H9 (cell line): ENCODE data around the gene DAB2IP. TPM values are rescaled to one million over a fixed set of nuclear protein-coding genes. Genes with fewer than 3 reads are reported as not detected.

Experiments
- DNase-seq: peaks from one replicate; pipeline ENCODE4 v3.0.0-alpha.2; 2017
- H2AFZ ChIP-seq: one replicate; pipeline ENCODE4 v1.6.1; 2013; ENCODE audit warnings: mild to moderate bottlenecking, low read length, control low read depth, moderate library complexity
- H2AK5ac ChIP-seq: 2 replicates; pipeline ENCODE4 v1.6.1; 2013; ENCODE audit warnings: low read length, control low read depth, mixed read lengths; ENCODE audit not compliant: insufficient read length
- H2BK120ac ChIP-seq: one replicate; pipeline ENCODE4 v1.6.1; 2013; ENCODE audit warnings: low read depth, mild to moderate bottlenecking, low read length, control low read depth, inconsistent platforms; ENCODE audit not compliant: poor library complexity, severe bottlenecking
- H2BK12ac ChIP-seq: 2 replicates; pipeline ENCODE4 v1.6.1; 2013; ENCODE audit warnings: low read length, control low read depth, mixed read lengths, low read depth; ENCODE audit not compliant: insufficient read length
- H2BK15ac ChIP-seq: 2 replicates; pipeline ENCODE4 v1.6.1; 2013; ENCODE audit warnings: low read depth, low read length, control low read depth
- H2BK20ac ChIP-seq: one replicate; pipeline ENCODE4 v1.6.1; 2013; ENCODE audit warnings: low read depth, mild to moderate bottlenecking, low read length, control low read depth, inconsistent platforms; ENCODE audit not compliant: poor library complexity, severe bottlenecking
- H2BK5ac ChIP-seq: 2 replicates; pipeline ENCODE4 v1.6.1; 2013; ENCODE audit warnings: low read length, control low read depth, mixed read lengths; ENCODE audit not compliant: insufficient read length
- H3K14ac ChIP-seq: 2 replicates; pipeline ENCODE4 v1.6.1; 2013; ENCODE audit warnings: low read length, control low read depth; ENCODE audit not compliant: insufficient read depth
- H3K18ac ChIP-seq: 2 replicates; pipeline ENCODE4 v1.6.1; 2013; ENCODE audit warnings: low read depth, mild to moderate bottlenecking, mixed read lengths, low read length, control low read depth; ENCODE audit not compliant: insufficient read length
- H3K23ac ChIP-seq: 2 replicates; pipeline ENCODE4 v1.6.1; 2013; ENCODE audit warnings: low read length, control low read depth, mixed read lengths, low read depth; ENCODE audit not compliant: insufficient read length
- H3K23me2 ChIP-seq: 2 replicates; pipeline ENCODE4 v1.6.1; 2013; ENCODE audit warnings: low read depth, mild to moderate bottlenecking, mixed read lengths, low read length, control low read depth; ENCODE audit not compliant: insufficient read length, poor library complexity, severe bottlenecking
- H3K27ac ChIP-seq: 2 replicates; pipeline ENCODE4 v1.5.1; 2013; ENCODE audit warnings: low read length, control low read depth, mixed read lengths, low read depth; ENCODE audit not compliant: insufficient read length
- H3K27me3 ChIP-seq: 2 replicates; pipeline ENCODE4 v1.6.1; 2013; ENCODE audit warnings: low read length, control low read depth, inconsistent platforms; ENCODE audit not compliant: insufficient read depth
- H3K4ac ChIP-seq: 2 replicates; pipeline ENCODE4 v1.6.1; 2013; ENCODE audit warnings: low read depth, mild to moderate bottlenecking, control low read depth, inconsistent platforms, low read length, moderate library complexity
- H3K4me1 ChIP-seq: 2 replicates; pipeline ENCODE4 v1.6.1; 2013; ENCODE audit warnings: low read length, control low read depth, inconsistent platforms; ENCODE audit not compliant: insufficient read depth
- H3K4me2 ChIP-seq: 2 replicates; pipeline ENCODE4 v1.6.1; 2013; ENCODE audit warnings: low read length, control low read depth, mixed read lengths; ENCODE audit not compliant: insufficient read length, insufficient read depth
- H3K56ac ChIP-seq: 2 replicates; pipeline ENCODE4 v1.6.1; 2013; ENCODE audit warnings: low read depth, mild to moderate bottlenecking, mixed read lengths, low read length, control low read depth; ENCODE audit not compliant: insufficient read length
- H3K79me1 ChIP-seq: 2 replicates; pipeline ENCODE4 v1.6.1; 2013; ENCODE audit warnings: low read depth, mild to moderate bottlenecking, moderate library complexity, low read length, control low read depth, inconsistent platforms; ENCODE audit not compliant: insufficient read depth, poor library complexity, severe bottlenecking
- H3K79me2 ChIP-seq: 2 replicates; pipeline ENCODE4 v1.6.1; 2013; ENCODE audit warnings: low read length, control low read depth, inconsistent platforms; ENCODE audit not compliant: insufficient read depth
- H3K9ac ChIP-seq: 2 replicates; pipeline ENCODE4 v1.6.1; 2013; ENCODE audit warnings: low read length, control low read depth, mixed read lengths; ENCODE audit not compliant: insufficient read length; ENCODE audit errors: extremely low read depth
- H3K9me3 ChIP-seq: one replicate; pipeline ENCODE4 v1.6.1; 2013; ENCODE audit warnings: low read depth, low read length, inconsistent platforms; ENCODE audit not compliant: control insufficient read depth
- H3T11ph ChIP-seq: one replicate; pipeline ENCODE4 v1.6.1; 2013; ENCODE audit warnings: mild to moderate bottlenecking, low read length, control low read depth, inconsistent platforms
- H4K20me1 ChIP-seq: one replicate; pipeline ENCODE4 v1.6.1; 2013; ENCODE audit not compliant: control insufficient read depth, insufficient read length, insufficient read depth
- H4K5ac ChIP-seq: 2 replicates; pipeline ENCODE4 v1.6.1; 2013; ENCODE audit warnings: low read depth, mild to moderate bottlenecking, mixed read lengths, low read length, control low read depth; ENCODE audit not compliant: insufficient read length
- H4K8ac ChIP-seq: replicated peaks from 2 replicates; pipeline ENCODE4 v1.6.1; 2013; ENCODE audit warnings: low read length, control low read depth, mixed read lengths, low read depth; ENCODE audit not compliant: insufficient read length
- H4K91ac ChIP-seq: 2 replicates; pipeline ENCODE4 v1.6.1; 2013; ENCODE audit warnings: low read depth, mild to moderate bottlenecking, moderate library complexity, mixed read lengths, low read length, control low read depth; ENCODE audit not compliant: insufficient read length
- H3K27ac Mint-ChIP-seq, 3 experiments: 2 replicates in 2 of 3; 3 replicates in 1 of 3; pipeline ENCODE4 v1.8.0; 2020 to 2021; ENCODE audit warnings: mixed read lengths in 3 of 3, mild to moderate bottlenecking in 1 of 3, moderate library complexity in 1 of 3
- H3K27me3 Mint-ChIP-seq: 2 replicates; pipeline ENCODE4 v1.8.0; 2021; ENCODE audit warnings: low read depth, mild to moderate bottlenecking, moderate library complexity, mixed read lengths
- H3K36me3 Mint-ChIP-seq, 3 experiments: 2 replicates in 2 of 3; 3 replicates in 1 of 3; pipeline ENCODE4 v1.8.0; 2020 to 2021; ENCODE audit warnings: low read depth in 3 of 3, mixed read lengths in 3 of 3; ENCODE audit not compliant: insufficient read depth in 1 of 3
- H3K4me1 Mint-ChIP-seq, 2 experiments: 2 replicates each; pipeline ENCODE4 v1.8.0; 2020; ENCODE audit warnings: mixed read lengths in 2 of 2
- H3K4me3 Mint-ChIP-seq, 2 experiments: 2 replicates in 1 of 2; 3 replicates in 1 of 2; pipeline ENCODE4 v1.8.0; 2020 to 2021; ENCODE audit warnings: mild to moderate bottlenecking in 2 of 2, mixed read lengths in 2 of 2, moderate library complexity in 1 of 2
- H3K9me3 Mint-ChIP-seq, 2 experiments: 2 replicates in 1 of 2; 3 replicates in 1 of 2; pipeline ENCODE4 v1.8.0; 2020; ENCODE audit warnings: mild to moderate bottlenecking in 2 of 2, mixed read lengths in 2 of 2, moderate library complexity in 1 of 2
- CTCF ChIP-seq: fragments of 200-600 bp; sonication (generic); conservative IDR thresholded peaks from 3 replicates; pipeline ENCODE4 v1.8.0; 2021; ENCODE audit warnings: antibody characterized with exemption, mild to moderate bottlenecking
- WGBS: extraction: QIAGEN DNeasy Blood & Tissue Kit; methylation state at CpG from one replicate; pipeline ENCODE4 v1.1.7; 2013; ENCODE audit warnings: missing lambda C conversion rate, low lambda C conversion rate, mixed read lengths; ENCODE audit not compliant: insufficient read length; ENCODE audit errors: extremely low coverage; 5-methylcytosine and 5-hydroxymethylcytosine counted together
- total RNA-seq: library from RNA; stranded (reverse); gene quantifications from 2 replicates; pipeline ENCODE4 v1.2.1, GENCODE V29; 2021

DAB2IP gene
- total RNA-seq, 1 experiment from 2014 or later = 22.6 TPM

GRCh38 chr9:121641224-121641611 is 10.2 kb upstream of the DAB2IP start:
- Histone ChIP-seq H3K27me3 (no peaks in the 10 kb centered on the region), H3K4me2 (no peak overlapping the region), H3K23ac (no peak overlapping the region), H4K20me1 (no peaks in the 10 kb centered on the region), H3T11ph (no peak overlapping the region), H2BK20ac (no peak overlapping the region), H2AFZ (no peak overlapping the region), H2BK12ac (no peak overlapping the region), H2AK5ac (no peak overlapping the region), H4K91ac (no peak overlapping the region), H3K79me1 (no peaks in the 10 kb centered on the region), H3K4me1 (no peaks in the 10 kb centered on the region), H3K18ac (no peak overlapping the region), H3K79me2 (no peaks in the 10 kb centered on the region), H4K8ac (no peak overlapping the region), H3K27ac (no peak overlapping the region), H3K9me3 (no peaks in the 10 kb centered on the region), H3K4ac (no peak overlapping the region), H4K5ac (no peak overlapping the region), H3K56ac (no peak overlapping the region), H3K23me2 (no peaks in the 10 kb centered on the region), H2BK120ac (no peak overlapping the region), H2BK5ac (no peak overlapping the region), H3K9ac (no peak overlapping the region), H2BK15ac (no peak overlapping the region), H3K14ac (no peak overlapping the region)
- Mint-ChIP-seq H3K9me3 (no peaks in the 10 kb centered on the region; a peak in 1 of 5 replicates), H3K4me1 (peaks cover 24 to 46% of the 10 kb centered on the region in 2 experiments), H3K27ac (no peak overlapping the region), H3K4me3 (no peak overlapping the region), H3K36me3 (no peaks in the 10 kb centered on the region; a peak in 1 of 7 replicates), H3K27me3 (no peaks in the 10 kb centered on the region; the same call in 1 of the 2 replicates)
- TF ChIP-seq CTCF = no peak
- no peak for DNase-seq
- WGBS = no CpG with 5 or more reads among the region's 2 CpGs
